H1 (cell line): ENCODE results near the gene PRR30. TPM values are rescaled to one million over a fixed set of nuclear protein-coding genes. Genes with fewer than 3 reads are reported as not detected.

ENCODE experiments used
- CTCF ChIA-PET: fragments of 300-600 bp; sonication (Branson Sonifier 250); formaldehyde crosslinking; loops from one replicate; lab custom pipeline; 2021; ENCODE audit not compliant: partially characterized antibody; lab: Charles Lee
- POLR2A ChIA-PET: fragments of 300-600 bp; sonication (Branson Sonifier 250); formaldehyde crosslinking; loops from one replicate; lab custom pipeline; 2021; ENCODE audit warnings: inconsistent platforms; ENCODE audit not compliant: partially characterized antibody; lab: Charles Lee
- DNase-seq, 2 experiments: peaks; one replicate each; pipeline versions ENCODE4 v3.0.0 to v3.0.0-alpha.2; 2010 to 2022; ENCODE audit warnings: low spot score in 2 of 2, low read depth in 1 of 2, mixed read lengths in 1 of 2
- FAIRE-seq: peaks from 2 replicates; lab custom pipeline; 2011; peaks lifted over from hg19 to GRCh38; lab: Jason Lieb, UNC
- H2AFZ ChIP-seq: 2 replicates; pipeline ENCODE4 v1.8.1; 2012; ENCODE audit warnings: low read length, inconsistent platforms
- H2AK5ac ChIP-seq: 2 replicates; pipeline ENCODE4 v1.6.1; 2013; ENCODE audit warnings: low read depth, low read length
- H2BK120ac ChIP-seq: replicated peaks from 2 replicates; pipeline ENCODE3; 2013; ENCODE audit warnings: low read depth, low read length, inconsistent platforms
- H2BK12ac ChIP-seq: 2 replicates; pipeline ENCODE4 v1.6.1; 2013; ENCODE audit warnings: low read depth, low read length
- H2BK15ac ChIP-seq: 2 replicates; pipeline ENCODE4 v1.6.1; 2013; ENCODE audit warnings: low read length
- H2BK20ac ChIP-seq: 2 replicates; pipeline ENCODE4 v1.6.1; 2013; ENCODE audit warnings: low read length
- H2BK5ac ChIP-seq: 2 replicates; pipeline ENCODE4 v1.6.1; 2013; ENCODE audit warnings: low read depth, low read length
- H3K14ac ChIP-seq: 2 replicates; pipeline ENCODE4 v1.6.1; 2013; ENCODE audit warnings: inconsistent platforms; ENCODE audit not compliant: insufficient read length
- H3K18ac ChIP-seq: 2 replicates; pipeline ENCODE4 v1.6.1; 2013; ENCODE audit warnings: low read length; ENCODE audit errors: extremely low read depth
- H3K23ac ChIP-seq: 2 replicates; pipeline ENCODE4 v1.6.1; 2013; ENCODE audit warnings: inconsistent platforms; ENCODE audit not compliant: insufficient read length
- H3K23me2 ChIP-seq: 2 replicates; pipeline ENCODE4 v1.6.1; 2013; ENCODE audit warnings: low read depth, low read length
- H3K27ac ChIP-seq: 2 replicates; pipeline ENCODE4 v1.6.1; 2011; ENCODE audit warnings: low read depth, low read length, inconsistent platforms
- H3K27me3 ChIP-seq, 4 experiments: replicated peaks in 1 of 4; 1 replicate in 1 of 4; 2 replicates in 3 of 4; pipeline versions ENCODE4 v1.6.1 to v1.8.1; 2011 to 2013; ENCODE audit warnings: low read length in 3 of 4, mild to moderate bottlenecking in 3 of 4, inconsistent platforms in 2 of 4, mixed read lengths in 2 of 4, moderate library complexity in 1 of 4; ENCODE audit not compliant: control insufficient read depth in 3 of 4, insufficient read depth in 3 of 4; ENCODE audit errors: extremely low read depth in 1 of 4
- H3K36me3 ChIP-seq, 4 experiments: 2 replicates each; pipeline versions ENCODE4 v1.6.1 to v1.8.1; 2011 to 2013; ENCODE audit warnings: mild to moderate bottlenecking in 4 of 4, low read length in 3 of 4, moderate library complexity in 2 of 4, control low read depth in 1 of 4, inconsistent platforms in 1 of 4; ENCODE audit not compliant: insufficient read depth in 4 of 4, control insufficient read depth in 2 of 4
- H3K4ac ChIP-seq: replicated peaks from 2 replicates; pipeline ENCODE3; 2013; ENCODE audit warnings: low read length, low read depth, mixed read lengths, inconsistent platforms; ENCODE audit not compliant: insufficient read length
- H3K4me1 ChIP-seq, 4 experiments: replicated peaks in 1 of 4; 1 replicate in 1 of 4; 2 replicates in 3 of 4; pipeline versions ENCODE4 v1.6.1 to v1.8.1; 2011 to 2013; ENCODE audit warnings: low read length in 3 of 4, inconsistent platforms in 2 of 4, mixed read lengths in 1 of 4; ENCODE audit not compliant: insufficient read depth in 4 of 4, control insufficient read depth in 3 of 4
- H3K4me2 ChIP-seq, 2 experiments: 2 replicates each; pipeline versions ENCODE4 v1.6.1 to v1.8.1; 2011 to 2013; ENCODE audit warnings: low read depth in 2 of 2, low read length in 2 of 2, control low read depth in 1 of 2, inconsistent platforms in 1 of 2, mild to moderate bottlenecking in 1 of 2; ENCODE audit not compliant: insufficient read depth in 1 of 2
- H3K4me3 ChIP-seq, 4 experiments: fragments of 200-600, 300-600 bp in 1 of 4; sonication (generic), shearing (Covaris generic), sonication (Bioruptor Twin) in 1 of 4; 2 replicates each; pipeline versions ENCODE4 v1.5.1 to v1.8.1; 2011 to 2016; ENCODE audit warnings: low read length in 4 of 4, low read depth in 3 of 4, control low read depth in 2 of 4, inconsistent platforms in 2 of 4, mild to moderate bottlenecking in 2 of 4, mixed read lengths in 1 of 4, moderate library complexity in 1 of 4; ENCODE audit not compliant: insufficient read depth in 2 of 4; ENCODE audit errors: extremely low read depth in 1 of 4
- H3K56ac ChIP-seq: replicated peaks from 2 replicates; pipeline ENCODE3; 2013; ENCODE audit warnings: low read depth, mild to moderate bottlenecking, mixed read lengths, low read length, inconsistent platforms; ENCODE audit not compliant: insufficient read length
- H3K79me1 ChIP-seq: 2 replicates; pipeline ENCODE4 v1.6.1; 2013; ENCODE audit warnings: low read depth, low read length, control low read depth
- H3K79me2 ChIP-seq, 2 experiments: 2 replicates each; pipeline versions ENCODE4 v1.6.1 to v1.8.1; 2012 to 2013; ENCODE audit warnings: low read length in 2 of 2, mild to moderate bottlenecking in 2 of 2, inconsistent platforms in 1 of 2; ENCODE audit not compliant: insufficient read depth in 2 of 2, control insufficient read depth in 1 of 2
- H3K9ac ChIP-seq, 4 experiments: replicated peaks in 1 of 4; 1 replicate in 1 of 4; 2 replicates in 3 of 4; pipeline versions ENCODE4 v1.6.1 to v1.8.1; 2011 to 2013; ENCODE audit warnings: low read depth in 3 of 4, low read length in 3 of 4, control low read depth in 2 of 4, mild to moderate bottlenecking in 2 of 4, moderate library complexity in 2 of 4, inconsistent platforms in 1 of 4; ENCODE audit errors: extremely low read depth in 1 of 4
- H3K9me3 ChIP-seq, 2 experiments: 2 replicates each; pipeline versions ENCODE4 v1.6.1 to v1.8.1; 2012 to 2013; ENCODE audit warnings: mild to moderate bottlenecking in 2 of 2, moderate library complexity in 2 of 2, control low read depth in 1 of 2, inconsistent platforms in 1 of 2, low read depth in 1 of 2, low read length in 1 of 2, mixed read lengths in 1 of 2; ENCODE audit not compliant: insufficient read depth in 2 of 2
- H4K20me1 ChIP-seq, 2 experiments: replicated peaks in 1 of 2; 2 replicates each; pipeline versions ENCODE3 to v1.8.1; 2011 to 2013; ENCODE audit warnings: inconsistent platforms in 2 of 2, low read length in 2 of 2, mild to moderate bottlenecking in 1 of 2; ENCODE audit not compliant: insufficient read depth in 2 of 2, control insufficient read depth in 1 of 2
- H4K5ac ChIP-seq: 2 replicates; pipeline ENCODE4 v1.6.1; 2013; ENCODE audit warnings: low read length, low read depth, mixed read lengths, inconsistent platforms; ENCODE audit not compliant: insufficient read length
- H4K8ac ChIP-seq: 2 replicates; pipeline ENCODE4 v1.8.0; 2013; ENCODE audit warnings: mild to moderate bottlenecking, moderate library complexity, low read length, inconsistent platforms; ENCODE audit not compliant: insufficient read depth; ENCODE audit errors: extremely low read depth
- H4K91ac ChIP-seq: replicated peaks from 2 replicates; pipeline ENCODE3; 2013; ENCODE audit warnings: low read length, mixed read lengths, inconsistent platforms; ENCODE audit not compliant: insufficient read length
- BCL11A ChIP-seq, 2 experiments: IDR thresholded peaks; one replicate each; pipeline ENCODE4 v1.6.1; 2011; ENCODE audit warnings: low read depth in 2 of 2, low read length in 2 of 2, mild to moderate bottlenecking in 2 of 2
- EP300 ChIP-seq, 2 experiments: IDR thresholded peaks; 1 replicate in 1 of 2; 2 replicates in 1 of 2; pipeline ENCODE4 v1.6.1; 2011 to 2012; ENCODE audit warnings: low read depth in 2 of 2, low read length in 2 of 2, mild to moderate bottlenecking in 2 of 2, borderline replicate concordance in 1 of 2, inconsistent platforms in 1 of 2, moderate library complexity in 1 of 2
- POLR2AphosphoS5 ChIP-seq: IDR thresholded peaks from 2 replicates; pipeline ENCODE4 v1.6.1; 2011; ENCODE audit warnings: low read depth, low read length
- SIX5 ChIP-seq: IDR thresholded peaks from 2 replicates; pipeline ENCODE4 v1.6.1; 2011; ENCODE audit warnings: mild to moderate bottlenecking, low read depth, low read length
- WGBS, 2 experiments: shearing (Covaris generic) in 1 of 2; methylation state at CpG; one replicate each; pipeline versions ENCODE4 v1.1.6 to v1.1.7; 2013 to 2015; ENCODE audit warnings: low lambda C conversion rate in 2 of 2, mixed read lengths in 2 of 2, inconsistent platforms in 1 of 2, low coverage in 1 of 2, missing lambda C conversion rate in 1 of 2; ENCODE audit not compliant: insufficient replicate concordance in 2 of 2, insufficient coverage in 1 of 2, insufficient read length in 1 of 2; ENCODE audit errors: extremely low coverage in 1 of 2, missing lambda C conversion rate in 1 of 2; 5-methylcytosine and 5-hydroxymethylcytosine counted together
- polyA plus RNA-seq, 7 experiments: library from polyadenylated mRNA; depleted of rRNA in 3 of 7; stranded (reverse) in 5 of 7; unstranded in 2 of 7; fragments of >200 nt in 5 of 7; fragments of 200-250 nt in 2 of 7; gene quantifications; 1 replicate in 5 of 7; 2 replicates in 1 of 7; 4 replicates in 1 of 7; pipeline versions ENCODE4 v1.2.1 to v1.2.3, GENCODE V29; 2011 to 2013; ENCODE audit warnings: missing spikeins in 2 of 7, mixed read lengths in 2 of 7
- total RNA-seq: library from RNA; stranded (reverse); fragmentation: NEBNext Ultra II Directional; extraction: Animal tissue kit (Norgen Biotek cat#: 25700); gene quantifications from 2 replicates; pipeline ENCODE4 v1.2.1, GENCODE V29; 2021

The PRR30 gene
- total and polyA plus RNA-seq, 2 of the 8 experiments (the other 6 are each of a cell fraction or from before 2014, with no cell fraction given) = not detected

DNA sequence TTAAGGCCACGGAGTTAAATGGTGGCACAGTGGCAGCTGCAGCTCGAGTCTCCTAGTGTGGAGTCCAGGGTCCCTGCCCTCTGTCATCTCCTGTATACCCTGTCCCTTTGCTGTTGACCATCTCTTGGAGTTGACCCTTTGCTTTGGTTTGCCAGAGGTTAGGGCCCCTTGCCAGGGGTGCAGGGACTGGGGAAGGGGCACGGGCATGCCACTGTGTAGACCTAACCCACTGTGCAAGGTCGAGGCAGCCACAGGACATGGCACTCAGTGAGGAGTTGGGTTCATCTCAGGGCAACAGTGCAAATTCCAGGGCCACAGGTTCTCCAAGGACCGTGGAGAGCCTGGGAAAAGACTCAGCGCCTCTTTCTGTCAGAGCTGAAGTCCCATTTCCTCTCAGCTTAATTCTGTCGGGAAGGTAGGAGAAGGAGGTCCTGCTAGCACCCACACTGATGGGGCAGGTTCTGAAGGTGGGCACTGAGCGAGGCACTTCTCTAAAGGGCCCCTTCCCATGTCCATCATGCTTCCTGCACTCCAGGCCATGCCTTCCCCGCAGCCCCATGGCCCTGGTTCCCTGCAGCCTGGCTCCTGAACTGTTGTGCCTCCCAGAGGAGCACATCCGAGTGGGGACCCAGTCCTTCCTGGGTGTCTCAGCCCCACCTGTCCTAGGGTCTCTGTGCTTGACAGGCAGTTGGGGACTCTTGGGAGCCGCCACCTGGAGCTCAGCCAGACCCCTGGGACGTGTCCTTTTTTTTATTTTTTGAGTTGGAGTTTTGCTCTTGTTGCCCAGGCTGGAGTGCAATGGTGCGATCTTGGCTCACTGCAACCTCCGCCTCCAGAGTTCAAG lies 49.9 kb downstream of the PRR30 start:
- FAIRE-seq (no peak), DNase-seq (no peak)
- no peaks in the 10 kb centered on the region for H3K9me3 ChIP-seq
- H3K27ac ChIP-seq = no peak overlapping the region
- ChIA-PET CTCF (interaction anchor here (0.7 to 16.5 kb wide), 8 partner anchors 8 to 176 kb away, joined by 3 to 160 read pairs (median 4); partner anchors contain the start of genes ABHD1, AGBL5 and PREB), POLR2A (interaction anchor here (1.1 to 1.5 kb wide), 2 partner anchors 17 to 106 kb away, joined by 3 to 4 read pairs; no protein-coding TSS in a partner anchor)
- no peak overlapping the region for H4K91ac ChIP-seq
- H3K14ac ChIP-seq = no peak overlapping the region
- H3K9ac ChIP-seq = no peak overlapping the region
- no peak overlapping the region for H3K56ac ChIP-seq
- TF ChIP-seq BCL11A (IDR thresholded peaks at IDR 0.05; ENCODE audit: low read depth in 2 of 2, low read length in 2 of 2) = no peak
- TF ChIP-seq SIX5 = no peak
- no peak for TF ChIP-seq EP300 (IDR thresholded peaks at IDR 0.05; ENCODE audit: borderline replicate concordance in 1 of 2, low read depth in 2 of 2, low read length in 2 of 2)
- no peak for TF ChIP-seq POLR2AphosphoS5
- H4K5ac ChIP-seq = no peak overlapping the region
- no peaks in the 10 kb centered on the region for H3K36me3 ChIP-seq
- H2BK120ac ChIP-seq = no peak overlapping the region
- H2BK5ac ChIP-seq = no peak overlapping the region
- no peak overlapping the region for H3K4ac ChIP-seq
- H3K27me3 ChIP-seq = peaks cover 0 to 9% (median 4%) of the 10 kb centered on the region in 4 experiments; a peak in 2 of 7 replicates
- H3K4me2 ChIP-seq = no peak overlapping the region
- no peak overlapping the region for H4K8ac ChIP-seq
- H3K79me1 ChIP-seq = no peaks in the 10 kb centered on the region
- H3K4me1 ChIP-seq = peaks cover 4 to 15% (median 4%) of the 10 kb centered on the region in 4 experiments; a peak in 5 of 7 replicates
- no peak overlapping the region for H2BK20ac ChIP-seq
- H3K23me2 ChIP-seq = peaks cover 10% of the 10 kb centered on the region; the same call in 1 of the 2 replicates
- peaks cover 1 to 6% of the 10 kb centered on the region in 2 experiments for H4K20me1 ChIP-seq
- H2AK5ac ChIP-seq = no peak overlapping the region
- no peak overlapping the region for H3K18ac ChIP-seq
- H2BK12ac ChIP-seq = no peak overlapping the region
- H2BK15ac ChIP-seq = no peak overlapping the region
- 92% methylated on average over 14 of the region's 14 CpGs; no CpG with 5 or more reads in 1 of the 2 experiments for WGBS, 2 experiments
- H2AFZ ChIP-seq = no peak overlapping the region
- no peaks in the 10 kb centered on the region for H3K79me2 ChIP-seq
- no peak overlapping the region for H3K23ac ChIP-seq
- no peak overlapping the region for H3K4me3 ChIP-seq
